Measurements from ENCODE around the gene GJB4. TPM values are rescaled to one million over a fixed set of nuclear protein-coding genes. Genes with fewer than 3 reads are reported as not detected.
"Not testable (repeated sequence)": the region's sequence is repeated elsewhere in the genome, so short reads cannot be mapped to it uniquely, and the experiment has no call there.

Gene GJB4
- total RNA-seq, 2 experiments from 2014 or later, result not detected

DNA sequence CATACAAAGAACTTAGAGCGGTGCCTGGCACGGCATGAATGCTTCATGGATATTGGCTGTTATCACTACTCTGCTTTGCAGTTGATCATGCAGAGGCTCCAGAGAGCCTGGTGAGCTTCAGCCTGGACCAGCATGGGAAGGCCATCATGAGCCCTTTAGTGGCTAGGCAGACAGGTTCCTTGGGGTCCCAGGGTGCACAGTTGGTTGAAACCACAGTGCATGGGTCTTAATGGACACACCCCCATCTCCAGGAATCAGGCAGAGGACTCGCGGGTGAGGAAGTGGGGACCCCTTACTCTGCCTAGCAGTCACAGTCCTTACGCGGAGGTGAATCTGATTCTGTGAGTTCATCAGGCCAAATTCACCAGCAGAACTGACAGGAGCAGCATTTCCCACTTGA, 3.6 kb upstream of the GJB4 start:
- no peaks in the 10 kb centered on the region for H3K27me3 Mint-ChIP-seq
- no peak overlapping the region for H3K27ac Mint-ChIP-seq
- no peak for DNase-seq
- no peaks in the 10 kb centered on the region for H3K9me3 Mint-ChIP-seq
- H3K4me3 Mint-ChIP-seq, result no peak overlapping the region
- POLR2A ChIA-PET, result no interaction called here
- H3K4me1 Mint-ChIP-seq, result no peaks in the 10 kb centered on the region
- no peak for ATAC-seq (ENCODE audit: low read depth)
- no peaks in the 10 kb centered on the region for H3K36me3 Mint-ChIP-seq

DNA sequence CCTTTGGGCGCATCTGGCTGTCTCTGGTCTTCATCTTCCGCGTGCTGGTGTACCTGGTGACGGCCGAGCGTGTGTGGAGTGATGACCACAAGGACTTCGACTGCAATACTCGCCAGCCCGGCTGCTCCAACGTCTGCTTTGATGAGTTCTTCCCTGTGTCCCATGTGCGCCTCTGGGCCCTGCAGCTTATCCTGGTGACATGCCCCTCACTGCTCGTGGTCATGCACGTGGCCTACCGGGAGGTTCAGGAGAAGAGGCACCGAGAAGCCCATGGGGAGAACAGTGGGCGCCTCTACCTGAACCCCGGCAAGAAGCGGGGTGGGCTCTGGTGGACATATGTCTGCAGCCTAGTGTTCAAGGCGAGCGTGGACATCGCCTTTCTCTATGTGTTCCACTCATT, 2.2 kb upstream of the GJB4 start:
- no peaks in the 10 kb centered on the region for H3K27me3 Mint-ChIP-seq
- no peaks in the 10 kb centered on the region for H3K9me3 Mint-ChIP-seq
- no peak overlapping the region for H3K27ac Mint-ChIP-seq
- H3K4me3 Mint-ChIP-seq, result no peak overlapping the region
- no peaks in the 10 kb centered on the region for H3K36me3 Mint-ChIP-seq
- ATAC-seq (ENCODE audit: low read depth), result no peak
- no peak for DNase-seq
- POLR2A ChIA-PET, result no interaction called here
- H3K4me1 Mint-ChIP-seq, result no peaks in the 10 kb centered on the region

DNA sequence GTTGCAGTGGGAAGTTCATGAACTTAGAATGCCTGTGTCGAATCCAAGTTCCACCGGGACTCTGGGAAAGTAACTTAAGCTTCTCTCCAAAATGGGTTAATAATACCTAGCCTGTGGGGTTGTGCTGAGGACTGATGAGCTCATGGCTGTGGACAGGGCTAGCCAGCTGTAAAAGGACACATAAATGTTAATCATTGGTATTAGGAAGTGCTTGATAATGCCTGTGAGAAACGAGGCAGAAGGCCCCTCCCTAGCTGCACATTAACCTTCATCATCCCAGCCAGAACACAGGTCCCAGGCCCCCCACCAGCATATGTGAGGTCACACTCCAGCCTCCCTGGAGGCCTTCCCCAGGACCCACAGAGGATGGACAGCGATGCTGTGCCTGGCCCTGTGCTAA, 789 bp upstream of the GJB4 start:
- H3K27me3 Mint-ChIP-seq, result no peaks in the 10 kb centered on the region
- H3K27ac Mint-ChIP-seq, result no peak overlapping the region
- ATAC-seq (ENCODE audit: low read depth) (no peak), DNase-seq (no peak)
- POLR2A ChIA-PET, result no interaction called here
- no peaks in the 10 kb centered on the region for H3K36me3 Mint-ChIP-seq
- no peaks in the 10 kb centered on the region for H3K4me1 Mint-ChIP-seq
- H3K9me3 Mint-ChIP-seq, result no peaks in the 10 kb centered on the region
- no peak overlapping the region for H3K4me3 Mint-ChIP-seq

GRCh38 chr1:34761176-34761761, 1.7 kb downstream of the GJB4 start:
- no peak for DNase-seq
- H3K9me3 Mint-ChIP-seq, result no peaks in the 10 kb centered on the region
- no peaks in the 10 kb centered on the region for H3K36me3 Mint-ChIP-seq
- no peak for ATAC-seq (ENCODE audit: low read depth)
- POLR2A ChIA-PET, result no interaction called here
- no peak overlapping the region for H3K27ac Mint-ChIP-seq
- H3K27me3 Mint-ChIP-seq, result no peaks in the 10 kb centered on the region
- H3K4me3 Mint-ChIP-seq, result no peak overlapping the region
- no peaks in the 10 kb centered on the region for H3K4me1 Mint-ChIP-seq

- no peak for DNase-seq
- POLR2A ChIA-PET, result no interaction called here
- Mint-ChIP-seq H3K4me3 (no peak overlapping the region), H3K36me3 (no peaks in the 10 kb centered on the region), H3K27ac (no peak overlapping the region), H3K9me3 (no peaks in the 10 kb centered on the region), H3K27me3 (no peaks in the 10 kb centered on the region), H3K4me1 (no peaks in the 10 kb centered on the region)
- ATAC-seq (ENCODE audit: low read depth), result no peak
These were observed 2.3 kb downstream of the GJB4 start for GRCh38 chr1:34761776-34762307.

DNA sequence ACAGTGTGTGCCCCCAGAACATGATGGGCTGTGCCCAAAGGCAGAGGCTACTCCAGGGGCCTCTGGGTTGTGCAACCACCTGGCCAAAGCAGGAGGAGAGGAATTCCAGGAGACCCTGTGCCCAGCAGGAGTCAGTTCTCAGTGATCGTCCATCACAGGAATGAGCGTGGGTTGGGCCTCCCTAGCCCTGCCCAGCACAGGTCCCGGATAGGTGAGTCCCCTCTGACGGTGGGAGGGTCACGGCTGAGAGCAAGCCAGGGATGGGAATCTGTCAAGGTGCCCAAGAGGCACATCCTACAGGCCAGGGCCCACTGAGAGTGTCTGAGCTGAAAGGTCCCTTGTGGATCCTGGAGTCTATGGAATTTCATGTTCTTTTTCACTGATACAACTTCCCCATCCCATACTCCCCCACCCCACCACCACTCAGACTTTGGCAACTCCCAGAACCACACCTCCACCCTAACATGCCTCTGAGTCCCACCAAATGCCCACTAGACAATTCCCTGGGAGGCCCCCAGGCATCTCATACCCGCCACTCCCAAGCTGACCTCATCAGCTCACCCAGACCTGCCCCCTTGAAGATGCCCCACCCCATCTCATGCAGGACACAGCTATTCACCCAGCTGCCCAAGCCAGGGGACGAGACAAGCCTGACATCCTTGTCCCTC, 3.1 kb downstream of the GJB4 start:
- H3K4me3 Mint-ChIP-seq, result no peak overlapping the region
- no peaks in the 10 kb centered on the region for H3K27me3 Mint-ChIP-seq
- no peaks in the 10 kb centered on the region for H3K4me1 Mint-ChIP-seq
- H3K9me3 Mint-ChIP-seq, result no peaks in the 10 kb centered on the region
- no peaks in the 10 kb centered on the region for H3K36me3 Mint-ChIP-seq
- POLR2A ChIA-PET, result no interaction called here
- no peak overlapping the region for H3K27ac Mint-ChIP-seq
- DNase-seq, result no peak
- ATAC-seq (ENCODE audit: low read depth), result no peak

DNA sequence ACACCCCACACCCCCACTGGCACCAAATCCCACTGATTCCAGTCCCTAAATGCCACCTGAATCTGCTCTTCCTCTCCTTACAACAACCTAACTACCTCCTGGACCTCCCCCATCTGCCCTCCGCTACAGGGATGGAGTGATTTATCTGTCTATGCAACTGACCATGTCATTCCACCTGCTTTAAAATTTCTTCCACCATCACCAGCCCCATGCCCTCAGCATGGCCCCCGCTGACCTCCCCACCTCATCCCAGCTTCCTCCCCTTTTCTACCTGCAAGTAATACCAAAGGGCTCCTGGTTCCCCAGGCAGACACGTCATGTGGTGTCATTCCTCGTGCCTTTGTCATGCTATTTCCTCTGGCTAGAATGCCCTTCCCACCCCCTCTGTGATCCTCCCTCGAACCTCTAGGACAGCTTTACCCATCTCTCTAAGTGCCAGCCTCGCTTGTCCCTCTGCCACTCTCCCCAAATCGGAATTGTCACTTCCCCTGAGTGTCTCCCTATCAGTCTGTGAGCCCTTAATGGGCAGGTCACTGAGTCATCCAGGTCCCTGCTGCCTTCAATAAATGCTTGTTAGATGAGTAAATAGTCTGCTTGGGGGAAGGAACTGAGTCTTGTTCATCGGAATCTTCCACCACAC, 3.7 kb downstream of the GJB4 start:
- DNase-seq, result no peak
- ATAC-seq (ENCODE audit: low read depth), result no peak
- no peaks in the 10 kb centered on the region for H3K36me3 Mint-ChIP-seq
- no peak overlapping the region for H3K27ac Mint-ChIP-seq
- no peaks in the 10 kb centered on the region for H3K9me3 Mint-ChIP-seq
- POLR2A ChIA-PET, result no interaction called here
- no peaks in the 10 kb centered on the region for H3K27me3 Mint-ChIP-seq
- H3K4me1 Mint-ChIP-seq, result no peaks in the 10 kb centered on the region
- H3K4me3 Mint-ChIP-seq, result no peak overlapping the region

DNA sequence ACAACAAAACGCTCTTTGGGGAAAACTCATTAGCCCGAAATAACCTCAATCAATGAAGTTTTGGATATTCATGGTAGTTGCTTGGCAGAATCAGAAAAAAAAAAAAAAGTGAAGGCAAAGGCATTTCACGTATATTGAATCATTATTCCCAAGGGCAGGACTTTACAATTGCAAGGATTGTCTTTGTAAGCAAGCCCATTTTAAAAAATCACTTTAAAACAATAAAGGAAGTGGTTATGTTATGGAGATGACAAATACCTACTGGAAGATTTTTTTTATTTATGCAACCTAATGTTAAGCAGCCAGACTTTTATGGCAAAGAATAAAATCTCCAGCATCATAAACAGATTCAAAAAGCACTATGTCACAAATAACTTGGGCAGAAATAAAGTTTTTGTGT, 9.3 kb downstream of the GJB4 start:
- Mint-ChIP-seq H3K27ac (no peak overlapping the region), H3K36me3 (no peaks in the 10 kb centered on the region), H3K4me3 (no peak overlapping the region), H3K4me1 (no peaks in the 10 kb centered on the region), H3K27me3 (no peaks in the 10 kb centered on the region), H3K9me3 (no peaks in the 10 kb centered on the region)
- no peak for DNase-seq
- ATAC-seq (ENCODE audit: low read depth), result no peak
- POLR2A ChIA-PET, result interaction anchor here (0.6 kb wide), 1 partner anchor 393 kb away, joined by 4 read pairs; no protein-coding TSS in a partner anchor

GRCh38 chr1:34770891-34771504, 11.5 kb downstream of the GJB4 start:
- no peak overlapping the region for H3K27ac Mint-ChIP-seq
- POLR2A ChIA-PET, result no interaction called here
- no peaks in the 10 kb centered on the region for H3K9me3 Mint-ChIP-seq
- H3K36me3 Mint-ChIP-seq, result no peaks in the 10 kb centered on the region
- ATAC-seq (ENCODE audit: low read depth) (no peak), DNase-seq (no peak)
- H3K4me1 Mint-ChIP-seq, result no peaks in the 10 kb centered on the region
- H3K27me3 Mint-ChIP-seq, result no peaks in the 10 kb centered on the region
- no peak overlapping the region for H3K4me3 Mint-ChIP-seq

- Mint-ChIP-seq H3K27ac (no peak overlapping the region), H3K9me3 (no peaks in the 10 kb centered on the region), H3K4me1 (no peaks in the 10 kb centered on the region), H3K4me3 (no peak overlapping the region), H3K36me3 (no peaks in the 10 kb centered on the region), H3K27me3 (no peaks in the 10 kb centered on the region)
- ATAC-seq (ENCODE audit: low read depth) (no peak), DNase-seq (no peak)
- POLR2A ChIA-PET, result no interaction called here
These were observed 12.2 kb downstream of the GJB4 start for GRCh38 chr1:34771573-34772371.

- H3K36me3 Mint-ChIP-seq; H3K4me3 Mint-ChIP-seq; DNase-seq; H3K27ac Mint-ChIP-seq; H3K27me3 Mint-ChIP-seq; H3K9me3 Mint-ChIP-seq; H3K4me1 Mint-ChIP-seq; POLR2A ChIA-PET; ATAC-seq (ENCODE audit: low read depth): not testable (repeated sequence)
These were observed 13.6 kb downstream of the GJB4 start for GRCh38 chr1:34773114-34773513.

GRCh38 chr1:34774957-34775356, 15.4 kb downstream of the GJB4 start:
- H3K4me1 Mint-ChIP-seq, result no peaks in the 10 kb centered on the region
- no peaks in the 10 kb centered on the region for H3K9me3 Mint-ChIP-seq
- H3K27me3 Mint-ChIP-seq, result peaks cover 15% of the 10 kb centered on the region
- POLR2A ChIA-PET, result no interaction called here
- H3K4me3 Mint-ChIP-seq, result no peak overlapping the region
- H3K27ac Mint-ChIP-seq, result no peak overlapping the region
- DNase-seq (no peak), ATAC-seq (ENCODE audit: low read depth) (no peak)
- no peaks in the 10 kb centered on the region for H3K36me3 Mint-ChIP-seq

- no peak for DNase-seq
- no peaks in the 10 kb centered on the region for H3K36me3 Mint-ChIP-seq
- POLR2A ChIA-PET, result no interaction called here
- no peak overlapping the region for H3K4me3 Mint-ChIP-seq
- no peak for ATAC-seq (ENCODE audit: low read depth)
- no peaks in the 10 kb centered on the region for H3K4me1 Mint-ChIP-seq
- H3K9me3 Mint-ChIP-seq, result no peaks in the 10 kb centered on the region
- peaks cover 24% of the 10 kb centered on the region for H3K27me3 Mint-ChIP-seq
- H3K27ac Mint-ChIP-seq, result no peak overlapping the region
These were observed 17.4 kb downstream of the GJB4 start for GRCh38 chr1:34776911-34777310.

Data from activated naive CD8-positive, alpha-beta T cell treated with anti-CD3 and anti-CD28 coated beads, Interleukin-2, amount 10 ng/mL, durations not matched to agents 7 days and 5 days (primary cell).